Naive thymus-derived CD4-positive, alpha-beta T cell (primary cell): Measurements from ENCODE around the gene HMGA1. TPM values are rescaled to one million over a fixed set of nuclear protein-coding genes. Genes with fewer than 3 reads are reported as not detected.

Source experiments
- ATAC-seq: fragments of 150-1000 bp; cut with Tn5 transposase; 2 replicates; pipeline ENCODE4 v1.10.0; 2021; ENCODE audit warnings: mild to moderate bottlenecking, moderate library complexity
- CTCF ChIA-PET: fragments of 350-600 bp; sonication (Branson Sonifier 250); formaldehyde crosslinking; loops from one replicate; lab custom pipeline; 2021; ENCODE audit warnings: antibody characterized with exemption; lab: Charles Lee
- POLR2A ChIA-PET: fragments of 350-600 bp; sonication (Branson Sonifier 250); formaldehyde crosslinking; loops from one replicate; lab custom pipeline; 2021; ENCODE audit warnings: antibody characterized with exemption, inconsistent platforms; lab: Charles Lee
- DNase-seq, 9 donors: peaks; one replicate each; pipeline versions ENCODE4 v3.0.0 to v3.0.0-alpha.2; 2020 to 2022; ENCODE audit warnings: mixed read lengths in 1 of 9
- H3K27ac ChIP-seq: one replicate; pipeline ENCODE4 v1.7.0; 2013; ENCODE audit warnings: mild to moderate bottlenecking, low read depth, low read length, moderate library complexity
- H3K27me3 ChIP-seq, 2 donors: one replicate each; pipeline ENCODE4 v1.7.0; 2013; ENCODE audit warnings: low read length in 2 of 2, mild to moderate bottlenecking in 2 of 2, moderate library complexity in 2 of 2; ENCODE audit not compliant: control insufficient read depth in 2 of 2, insufficient read depth in 2 of 2
- H3K36me3 ChIP-seq, 3 experiments: 1 replicate in 2 of 3; 2 replicates in 1 of 3; pipeline ENCODE4 v1.7.0; 2013; ENCODE audit warnings: low read length in 3 of 3, mild to moderate bottlenecking in 3 of 3, moderate library complexity in 1 of 3; ENCODE audit not compliant: insufficient read depth in 3 of 3, control insufficient read depth in 2 of 3
- H3K4me1 ChIP-seq, 2 donors: one replicate each; pipeline ENCODE4 v1.7.0; 2013; ENCODE audit warnings: low read length in 2 of 2, mild to moderate bottlenecking in 2 of 2, moderate library complexity in 1 of 2; ENCODE audit not compliant: control insufficient read depth in 2 of 2, insufficient read depth in 2 of 2
- H3K4me3 ChIP-seq: 2 replicates; pipeline ENCODE4 v1.7.0; 2013; ENCODE audit warnings: mild to moderate bottlenecking, low read length
- H3K9me3 ChIP-seq, 3 experiments: 1 replicate in 2 of 3; 2 replicates in 1 of 3; pipeline ENCODE4 v1.7.0; 2013; ENCODE audit warnings: low read length in 3 of 3; ENCODE audit not compliant: control insufficient read depth in 2 of 3
- H3K27ac Mint-ChIP-seq, 9 donors: one replicate each; pipeline ENCODE4 v1.8.0; 2020 to 2022; ENCODE audit warnings: mixed read lengths in 9 of 9, mild to moderate bottlenecking in 8 of 9, moderate library complexity in 5 of 9, inconsistent platforms in 2 of 9
- H3K27me3 Mint-ChIP-seq, 5 donors: one replicate each; pipeline ENCODE4 v1.8.0; 2021 to 2022; ENCODE audit warnings: mixed read lengths in 5 of 5, mild to moderate bottlenecking in 1 of 5
- H3K36me3 Mint-ChIP-seq, 5 donors: one replicate each; pipeline ENCODE4 v1.8.0; 2020 to 2022; ENCODE audit warnings: mixed read lengths in 5 of 5, mild to moderate bottlenecking in 3 of 5, inconsistent platforms in 1 of 5
- H3K4me1 Mint-ChIP-seq, 7 donors: one replicate each; pipeline ENCODE4 v1.8.0; 2020 to 2022; ENCODE audit warnings: mixed read lengths in 7 of 7, mild to moderate bottlenecking in 3 of 7, inconsistent platforms in 1 of 7
- H3K4me3 Mint-ChIP-seq, 10 donors: one replicate each; pipeline ENCODE4 v1.8.0; 2020 to 2022; ENCODE audit warnings: mild to moderate bottlenecking in 10 of 10, mixed read lengths in 10 of 10, moderate library complexity in 6 of 10, inconsistent platforms in 2 of 10
- H3K9me3 Mint-ChIP-seq, 11 donors: one replicate each; pipeline ENCODE4 v1.8.0; 2020 to 2022; ENCODE audit warnings: mixed read lengths in 11 of 11, mild to moderate bottlenecking in 4 of 11, inconsistent platforms in 1 of 11, moderate library complexity in 1 of 11
- intact Hi-C, 2 donors: fragments of 100-400 bp; cut with micrococcal nuclease; formaldehyde crosslinking; loops; one replicate each; pipeline ENCODE4 v1.15.1; 2023
- polyA plus RNA-seq, 2 donors: library from polyadenylated mRNA; unstranded; fragments of 300-500 nt; fragmentation: Illumina TruSeq; gene quantifications; one replicate each; pipeline ENCODE4 v1.2.3, GENCODE V29; 2021
- total RNA-seq, 6 experiments: library from RNA in 5 of 6; stranded (reverse) in 5 of 6; gene quantifications; 1 replicate in 5 of 6; 2 replicates in 1 of 6; pipeline ENCODE4 v1.2.3 and lab custom pipeline; 2021 to 2026

Gene HMGA1
- total and polyA plus RNA-seq, 7 experiments from 2014 or later: 35.7 to 180 (median 94.5) TPM

- Mint-ChIP-seq H3K36me3 (peaks cover 0 to 10% (median 0%) of the 10 kb centered on the region in 5 donors), H3K27ac (peak overlapping the region in 1 of 9 donors; percentile 98), H3K4me1 (peaks cover 22 to 53% (median 40%) of the 10 kb centered on the region in 7 donors), H3K4me3 (peak overlapping the region in 3 of 10 donors; percentile 88 to 94 (median 92)), H3K9me3 (no peaks in the 10 kb centered on the region), H3K27me3 (no peaks in the 10 kb centered on the region)
- ChIA-PET POLR2A (interaction anchor here (0.8 to 2.2 kb wide), 20 partner anchors 11 to 1266 kb away, joined by 3 to 45 read pairs (median 5); partner anchors contain the start of genes ANKS1A, NUDT3 and SMIM29), CTCF (interaction anchor here (1.0 to 1.6 kb wide), 4 partner anchors 11 to 178 kb away, joined by 3 to 7 read pairs (median 6); partner anchors contain the start of gene SMIM29)
- Histone ChIP-seq H3K27ac (peak overlapping the region; percentile 99), H3K4me3 (peak overlapping the region; percentile 65), H3K36me3 (peaks cover 0 to 32% (median 6%) of the 10 kb centered on the region in 3 experiments), H3K27me3 (no peaks in the 10 kb centered on the region), H3K9me3 (no peaks in the 10 kb centered on the region), H3K4me1 (peaks cover 13 to 15% of the 10 kb centered on the region in 2 donors)
- ATAC-seq (no peak), DNase-seq (peak in 8 of 9 donors; percentile 19 to 59 (median 34))
- intact Hi-C loops: loop anchor here (2.0 to 10.0 kb wide), 13 partner anchors 55 to 1395 kb away; partner anchors contain the start of genes ANKS1A (in 2 of the 2), TAF11 (in 2 of the 2), BLTP3A (in 1 of the 2) and CUTA (in 1 of the 2)
Measured at GRCh38 chr6:34237316-34237721, 646 bp downstream of the HMGA1 start.

- ChIA-PET POLR2A (interaction anchor here (0.9 to 2.2 kb wide), 10 partner anchors 10 to 188 kb away, joined by 3 to 45 read pairs (median 10); partner anchors contain the start of genes NUDT3 and SMIM29), CTCF (interaction anchor here (1.5 to 1.6 kb wide), 2 partner anchors 14 to 177 kb away, joined by 6 to 7 read pairs; no protein-coding TSS in a partner anchor)
- no peaks in the 10 kb centered on the region for H3K9me3 Mint-ChIP-seq
- peak overlapping the region; percentile 75 to 92 (median 88) for H3K4me3 Mint-ChIP-seq
- H3K9me3 ChIP-seq: no peaks in the 10 kb centered on the region
- H3K27me3 ChIP-seq: no peaks in the 10 kb centered on the region
- H3K4me1 ChIP-seq: peaks cover 13 to 15% of the 10 kb centered on the region in 2 donors
- ATAC-seq (peak; percentile 21), DNase-seq (peak; percentile 60 to 84 (median 79))
- H3K27me3 Mint-ChIP-seq: no peaks in the 10 kb centered on the region
- H3K27ac Mint-ChIP-seq: peak overlapping the region; percentile 60 to 95 (median 93)
- H3K27ac ChIP-seq: peak overlapping the region; percentile 92
- H3K36me3 Mint-ChIP-seq: peaks cover 0 to 10% (median 0%) of the 10 kb centered on the region in 5 donors
- intact Hi-C loops: loop anchor here (2.0 to 10.0 kb wide), 13 partner anchors 56 to 1396 kb away; partner anchors contain the start of genes ANKS1A (in 2 of the 2), TAF11 (in 2 of the 2), BLTP3A (in 1 of the 2) and CUTA (in 1 of the 2)
- H3K4me1 Mint-ChIP-seq: peaks cover 27 to 59% (median 47%) of the 10 kb centered on the region in 7 donors
- peaks cover 0 to 38% (median 8%) of the 10 kb centered on the region in 3 experiments for H3K36me3 ChIP-seq
- peak overlapping the region; percentile 65 for H3K4me3 ChIP-seq
Measured at GRCh38 chr6:34237722-34238584, 1.3 kb downstream of the HMGA1 start.

GRCh38 chr6:34238585-34239499 lies 2.2 kb downstream of the HMGA1 start:
- CTCF ChIA-PET: no interaction called here
- ATAC-seq (no peak), DNase-seq (peak in 1 of 9 donors; percentile 11)
- Mint-ChIP-seq H3K27me3 (no peaks in the 10 kb centered on the region), H3K4me3 (peak overlapping the region; percentile 75 to 92 (median 88)), H3K36me3 (peaks cover 0 to 12% (median 0%) of the 10 kb centered on the region in 5 donors), H3K4me1 (peaks cover 27 to 66% (median 54%) of the 10 kb centered on the region in 7 donors), H3K9me3 (no peaks in the 10 kb centered on the region), H3K27ac (peak overlapping the region; percentile 60 to 95 (median 91))
- H3K4me3 ChIP-seq: peak overlapping the region; percentile 65
- peaks cover 13 to 19% of the 10 kb centered on the region in 2 donors for H3K4me1 ChIP-seq
- intact Hi-C loops: loop anchor here (5.0 to 10.0 kb wide), 9 partner anchors 57 to 1397 kb away; partner anchors contain the start of genes ANKS1A (in 2 of the 2), TAF11 (in 2 of the 2), ILRUN (in 1 of the 2) and ITPR3 (in 1 of the 2)
- H3K27me3 ChIP-seq: no peaks in the 10 kb centered on the region
- no peaks in the 10 kb centered on the region for H3K9me3 ChIP-seq
- H3K27ac ChIP-seq: peak overlapping the region; percentile 92
- H3K36me3 ChIP-seq: peaks cover 3 to 47% (median 8%) of the 10 kb centered on the region in 3 experiments
- POLR2A ChIA-PET: no interaction called here

GRCh38 chr6:34239500-34239825 lies 2.8 kb downstream of the HMGA1 start:
- ChIA-PET POLR2A (interaction anchor here (0.8 kb wide), 1 partner anchor 1078 kb away, joined by 3 read pairs; no protein-coding TSS in a partner anchor), CTCF (interaction anchor here (0.7 kb wide), 1 partner anchor 369 kb away, joined by 3 read pairs; no protein-coding TSS in a partner anchor)
- H3K9me3 Mint-ChIP-seq: no peaks in the 10 kb centered on the region
- ATAC-seq (no peak), DNase-seq (no peak)
- no peak overlapping the region for H3K4me3 ChIP-seq
- peak overlapping the region; percentile 92 for H3K27ac ChIP-seq
- H3K27me3 Mint-ChIP-seq: no peaks in the 10 kb centered on the region
- peak overlapping the region in 7 of 10 donors; percentile 48 to 92 (median 83) for H3K4me3 Mint-ChIP-seq
- peak overlapping the region in 7 of 9 donors; percentile 38 to 92 (median 75) for H3K27ac Mint-ChIP-seq
- no peaks in the 10 kb centered on the region for H3K27me3 ChIP-seq
- intact Hi-C loops: loop anchor here (5.0 to 10.0 kb wide), 9 partner anchors 57 to 1397 kb away; partner anchors contain the start of genes ANKS1A (in 2 of the 2), TAF11 (in 2 of the 2), ILRUN (in 1 of the 2) and ITPR3 (in 1 of the 2)
- H3K36me3 Mint-ChIP-seq: peaks cover 0 to 12% (median 0%) of the 10 kb centered on the region in 5 donors
- peaks cover 3 to 54% (median 8%) of the 10 kb centered on the region in 3 experiments for H3K36me3 ChIP-seq
- peaks cover 21 to 63% (median 55%) of the 10 kb centered on the region in 7 donors for H3K4me1 Mint-ChIP-seq
- peaks cover 13 to 19% of the 10 kb centered on the region in 2 donors for H3K4me1 ChIP-seq
- H3K9me3 ChIP-seq: no peaks in the 10 kb centered on the region

- H3K27me3 ChIP-seq: no peaks in the 10 kb centered on the region
- ChIA-PET POLR2A (interaction anchor here (0.8 to 1.0 kb wide), 3 partner anchors 8 to 1077 kb away, joined by 3 to 5 read pairs (median 3); partner anchors contain the start of gene SMIM29), CTCF (interaction anchor here (0.7 kb wide), 1 partner anchor 369 kb away, joined by 3 read pairs; no protein-coding TSS in a partner anchor)
- no peaks in the 10 kb centered on the region for H3K9me3 Mint-ChIP-seq
- peaks cover 20 to 64% (median 54%) of the 10 kb centered on the region in 7 donors for H3K4me1 Mint-ChIP-seq
- peaks cover 0 to 12% (median 0%) of the 10 kb centered on the region in 5 donors for H3K36me3 Mint-ChIP-seq
- peak overlapping the region in 3 of 10 donors; percentile 9 to 87 (median 51) for H3K4me3 Mint-ChIP-seq
- ATAC-seq (no peak), DNase-seq (no peak)
- H3K4me3 ChIP-seq: no peak overlapping the region
- peaks cover 3 to 58% (median 8%) of the 10 kb centered on the region in 3 experiments for H3K36me3 ChIP-seq
- H3K27me3 Mint-ChIP-seq: no peaks in the 10 kb centered on the region
- peaks cover 13 to 19% of the 10 kb centered on the region in 2 donors for H3K4me1 ChIP-seq
- intact Hi-C loops: loop anchor here (5.0 to 10.0 kb wide), 9 partner anchors 58 to 1398 kb away; partner anchors contain the start of genes ANKS1A (in 2 of the 2), TAF11 (in 2 of the 2), ILRUN (in 1 of the 2) and ITPR3 (in 1 of the 2)
- H3K27ac ChIP-seq: peak overlapping the region; percentile 92
- no peaks in the 10 kb centered on the region for H3K9me3 ChIP-seq
- peak overlapping the region in 8 of 9 donors; percentile 38 to 92 (median 72) for H3K27ac Mint-ChIP-seq
Measured at GRCh38 chr6:34239893-34240292, 3.2 kb downstream of the HMGA1 start.
